ENCODE results near the gene WDR64.

DNA sequence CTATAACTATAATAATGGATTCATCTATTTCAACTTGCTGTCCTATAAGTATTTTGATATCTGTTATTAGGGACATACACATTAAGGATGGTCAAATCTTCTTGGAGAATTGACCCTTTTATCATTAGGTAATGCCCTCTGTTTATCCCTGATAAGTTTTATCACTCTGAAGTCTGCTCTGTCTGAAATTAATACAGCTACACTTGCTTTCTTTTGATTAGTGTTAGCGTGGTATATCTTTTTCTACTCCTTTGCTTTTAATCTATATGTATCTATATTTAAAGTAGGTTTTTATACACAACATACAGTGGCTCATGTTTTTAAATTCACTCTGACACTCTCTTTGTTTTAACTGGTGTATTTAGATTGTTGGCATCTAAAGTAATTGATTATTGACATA is 126.0 kb downstream of the WDR64 start:
- TF ChIP-seq, protein P1, sequence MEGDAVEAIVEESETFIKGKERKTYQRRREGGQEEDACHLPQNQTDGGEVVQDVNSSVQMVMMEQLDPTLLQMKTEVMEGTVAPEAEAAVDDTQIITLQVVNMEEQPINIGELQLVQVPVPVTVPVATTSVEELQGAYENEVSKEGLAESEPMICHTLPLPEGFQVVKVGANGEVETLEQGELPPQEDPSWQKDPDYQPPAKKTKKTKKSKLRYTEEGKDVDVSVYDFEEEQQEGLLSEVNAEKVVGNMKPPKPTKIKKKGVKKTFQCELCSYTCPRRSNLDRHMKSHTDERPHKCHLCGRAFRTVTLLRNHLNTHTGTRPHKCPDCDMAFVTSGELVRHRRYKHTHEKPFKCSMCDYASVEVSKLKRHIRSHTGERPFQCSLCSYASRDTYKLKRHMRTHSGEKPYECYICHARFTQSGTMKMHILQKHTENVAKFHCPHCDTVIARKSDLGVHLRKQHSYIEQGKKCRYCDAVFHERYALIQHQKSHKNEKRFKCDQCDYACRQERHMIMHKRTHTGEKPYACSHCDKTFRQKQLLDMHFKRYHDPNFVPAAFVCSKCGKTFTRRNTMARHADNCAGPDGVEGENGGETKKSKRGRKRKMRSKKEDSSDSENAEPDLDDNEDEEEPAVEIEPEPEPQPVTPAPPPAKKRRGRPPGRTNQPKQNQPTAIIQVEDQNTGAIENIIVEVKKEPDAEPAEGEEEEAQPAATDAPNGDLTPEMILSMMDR (conservative IDR thresholded peaks at IDR 0.05), result no peak
- no peak for TF ChIP-seq EZH2 (IDR thresholded peaks at IDR 0.05; ENCODE audit: low read depth)
